Pancreas (tissue), 10 donors: ENCODE results near the gene IFNL1. TPM values are rescaled to one million over a fixed set of nuclear protein-coding genes. Genes with fewer than 3 reads are reported as not detected.

Experiments
- ATAC-seq, 4 donors: fragments of 200-7000 bp; cut with Tn5 transposase; one replicate each; pipeline versions ENCODE4 v1.8.0 to v1.9.1; 2020; ENCODE audit warnings: mild to moderate bottlenecking in 4 of 4, moderate library complexity in 4 of 4
- DNase-seq, 6 donors: peaks; one replicate each; pipeline ENCODE4 v3.0.0-alpha.2; 2020
- FAIRE-seq: peaks from 2 replicates; lab custom pipeline; 2012; peaks lifted over from hg19 to GRCh38; lab: Jason Lieb, UNC
- H3K27ac ChIP-seq, 4 donors: fragments of 200-600 bp; sonication (generic); 1 replicate in 3 of 4; 2 replicates in 1 of 4; pipeline versions ENCODE4 v1.5.0 to v1.8.0; 2020
- H3K27me3 ChIP-seq, 4 donors: fragments of 200-600 bp; one replicate each; pipeline ENCODE4 v1.8.0; 2021
- H3K36me3 ChIP-seq, 3 donors: fragments of 200-600 bp; sonication (generic) in 1 of 3; one replicate each; pipeline versions ENCODE4 v1.5.0 to v1.8.0; 2020 to 2021
- H3K4me1 ChIP-seq, 3 donors: fragments of 200-600 bp; one replicate each; pipeline ENCODE4 v1.8.0; 2021
- H3K4me3 ChIP-seq, 4 donors: fragments of 200-600 bp; sonication (generic) in 2 of 4; one replicate each; pipeline versions ENCODE4 v1.5.0 to v1.8.0; 2020 to 2021
- H3K9me3 ChIP-seq, 4 donors: fragments of 200-600 bp; one replicate each; pipeline ENCODE4 v1.8.0; 2021
- CTCF ChIP-seq, 4 donors: fragments of 200-600 bp; sonication (generic) in 3 of 4; IDR thresholded peaks; one replicate each; pipeline versions ENCODE4 v1.5.0 to v1.8.0; 2021; ENCODE audit warnings: antibody characterized with exemption in 4 of 4
- WGBS, 2 donors: extraction: QIAGEN DNeasy Blood & Tissue Kit; methylation state at CpG; one replicate each; pipeline ENCODE4 v1.1.7; 2013; 5-methylcytosine and 5-hydroxymethylcytosine counted together
- intact Hi-C, 3 donors: fragments of 100-400 bp; cut with DNase I; formaldehyde crosslinking; loops; one replicate each; pipeline versions ENCODE4 v1.11.1 to v1.14.2; 2022
- polyA plus RNA-seq, 2 donors: library from polyadenylated mRNA; stranded (reverse); fragments of 200-250 nt; gene quantifications; one replicate each; pipeline ENCODE4 v1.2.3, GENCODE V29; 2013
- total RNA-seq, 6 donors: library from RNA; stranded (reverse); fragmentation: NEBNext Ultra II Directional in 4 of 6; extraction: Animal tissue kit (Norgen Biotek cat#: 25700) in 4 of 6; gene quantifications; one replicate each; pipeline versions ENCODE4 v1.2.1 to v1.2.4, GENCODE V29; 2021 to 2023
- donor health status: healthy with polysubstance abuse.
- donor health status: DM: no; HTN: no; CAD: no; lungs with moderate emphysema.
- donor health status: DM: no; HTN: no; CAD: no.
- donor health status: control.
- donor health status: control.
- donor health status: Bipolar disorder and iron deficiency.
- donor health status: DM: yes; HTN: yes; CAD: no.
- donor health status: DM: no; HTN: no; CAD: no.
- donor health status: DM: no; HTN: no; CAD: no.
- donor health status: DM: yes; HTN: yes; CAD: no.

Gene IFNL1
- total and polyA plus RNA-seq, 8 donors: not detected

DNA sequence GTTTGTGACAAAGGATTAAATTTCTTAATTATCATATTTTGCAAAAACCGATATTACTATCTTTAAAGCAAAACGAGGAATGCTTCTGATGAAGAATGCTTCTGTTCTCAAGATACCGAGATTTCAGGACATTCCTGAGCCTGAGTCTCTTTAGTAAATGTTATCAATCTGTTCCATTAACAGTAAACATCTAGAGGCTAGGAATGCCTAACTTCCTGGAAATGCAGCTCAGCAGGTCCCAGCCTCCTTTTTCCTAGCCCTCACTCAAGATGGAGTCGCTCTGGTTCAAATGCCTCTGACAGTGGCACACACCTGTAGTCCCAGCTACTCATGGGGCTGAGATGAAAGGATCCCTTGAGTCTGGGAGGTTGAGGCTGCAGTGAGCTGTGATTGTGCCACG lies 45.1 kb upstream of the IFNL1 start:
- FAIRE-seq (no peak), ATAC-seq (no peak), DNase-seq (no peak)
- Histone ChIP-seq H3K27me3 (peaks cover 0 to 2% (median 0%) of the 10 kb centered on the region in 4 donors), H3K4me3 (no peak overlapping the region), H3K36me3 (no peaks in the 10 kb centered on the region), H3K9me3 (no peaks in the 10 kb centered on the region), H3K4me1 (no peaks in the 10 kb centered on the region), H3K27ac (no peak overlapping the region)
- WGBS, 2 donors: 80 to 89% methylated on average over 5 of the region's 5 CpGs
- TF ChIP-seq CTCF (IDR thresholded peaks at IDR 0.05): no peak
- intact Hi-C loops: no loop called here

- DNase-seq: no peak
- no peak for FAIRE-seq
- Histone ChIP-seq H3K9me3 (no peaks in the 10 kb centered on the region), H3K36me3 (no peaks in the 10 kb centered on the region), H3K4me3 (no peak overlapping the region), H3K4me1 (no peaks in the 10 kb centered on the region), H3K27me3 (peaks cover 0 to 2% (median 0%) of the 10 kb centered on the region in 4 donors), H3K27ac (no peak overlapping the region)
- 60 to 61% methylated on average over 3 of the region's 3 CpGs for WGBS, 2 donors
- intact Hi-C loops: no loop called here
- ATAC-seq: no peak
- TF ChIP-seq CTCF (IDR thresholded peaks at IDR 0.05): no peak
Measured at GRCh38 chr19:39251846-39252245, 44.4 kb upstream of the IFNL1 start.

GRCh38 chr19:39252458-39252857 lies 43.7 kb upstream of the IFNL1 start:
- Histone ChIP-seq H3K4me3 (no peak overlapping the region), H3K4me1 (no peaks in the 10 kb centered on the region), H3K27ac (no peak overlapping the region), H3K27me3 (peaks cover 0 to 2% (median 0%) of the 10 kb centered on the region in 4 donors), H3K36me3 (no peaks in the 10 kb centered on the region), H3K9me3 (no peaks in the 10 kb centered on the region)
- ATAC-seq (no peak), FAIRE-seq (no peak), DNase-seq (no peak)
- 82 to 88% methylated on average over 3 of the region's 3 CpGs for WGBS, 2 donors
- intact Hi-C loops: no loop called here
- TF ChIP-seq CTCF (IDR thresholded peaks at IDR 0.05): no peak

DNA sequence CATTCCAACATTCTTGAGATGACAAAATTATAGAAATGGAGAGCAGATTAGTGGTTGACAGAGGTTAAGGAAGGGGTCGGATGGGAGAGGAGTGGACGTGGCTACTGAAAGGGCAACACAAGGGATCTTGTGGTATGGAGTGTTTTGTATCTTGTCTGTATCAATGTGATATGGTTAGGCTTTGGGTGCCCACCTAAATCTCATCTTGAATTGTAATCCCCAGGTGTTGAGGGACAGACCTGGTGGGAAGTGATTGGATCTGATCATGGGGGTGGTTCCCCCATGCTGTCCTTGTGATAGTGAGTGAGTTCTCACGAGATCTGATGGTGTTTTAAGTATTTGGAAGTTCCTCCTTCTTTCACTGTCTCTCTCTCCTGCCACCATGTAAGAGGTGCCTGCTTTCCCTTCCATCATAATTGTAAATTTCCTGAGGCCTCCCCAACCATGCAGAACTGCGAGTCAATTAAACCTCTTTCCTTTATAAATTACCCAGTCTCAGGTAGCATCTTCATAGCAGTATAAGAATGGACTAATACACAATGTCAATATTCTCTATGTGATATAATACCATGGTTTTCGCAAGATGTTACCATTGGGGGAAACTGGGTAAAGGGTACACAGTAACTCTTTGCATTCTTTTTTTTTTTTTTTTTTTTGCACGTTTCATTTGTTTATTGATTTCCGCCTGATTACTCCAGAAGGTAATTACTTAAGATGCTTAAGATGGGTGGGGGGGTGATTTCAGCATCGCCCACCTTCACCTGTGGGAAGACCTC lies 42.6 kb upstream of the IFNL1 start:
- TF ChIP-seq CTCF (IDR thresholded peaks at IDR 0.05): no peak
- Histone ChIP-seq H3K4me3 (no peak overlapping the region), H3K36me3 (no peaks in the 10 kb centered on the region), H3K27ac (no peak overlapping the region), H3K4me1 (no peaks in the 10 kb centered on the region), H3K9me3 (no peaks in the 10 kb centered on the region), H3K27me3 (no peaks in the 10 kb centered on the region)
- DNase-seq (no peak), ATAC-seq (no peak), FAIRE-seq (no peak)
- WGBS, 2 donors: 84 to 89% methylated on average over 8 of the region's 8 CpGs
- intact Hi-C loops: no loop called here
